Mesothelial cell of epicardium (in vitro differentiated cells): ENCODE measurements around the gene PON3. TPM values are rescaled to one million over a fixed set of nuclear protein-coding genes. Genes with fewer than 3 reads are reported as not detected.

Experiments
- DNase-seq, 2 experiments: peaks; one replicate each; pipeline ENCODE4 v3.0.0; 2021; ENCODE audit warnings: low spot score in 2 of 2; ENCODE audit not compliant: unreplicated experiment in 2 of 2
- H3K27ac Mint-ChIP-seq: 2 replicates; pipeline ENCODE4 v1.8.0; 2021; ENCODE audit warnings: mixed read lengths
- H3K27me3 Mint-ChIP-seq: 2 replicates; pipeline ENCODE4 v1.8.0; 2021; ENCODE audit warnings: low read depth, mixed read lengths
- H3K36me3 Mint-ChIP-seq: 2 replicates; pipeline ENCODE4 v1.8.0; 2021; ENCODE audit warnings: mixed read lengths
- H3K4me1 Mint-ChIP-seq: 2 replicates; pipeline ENCODE4 v1.8.0; 2021; ENCODE audit warnings: mixed read lengths
- H3K4me3 Mint-ChIP-seq: 2 replicates; pipeline ENCODE4 v1.8.0; 2021; ENCODE audit warnings: mild to moderate bottlenecking, moderate library complexity, mixed read lengths
- H3K9me3 Mint-ChIP-seq: 2 replicates; pipeline ENCODE4 v1.8.0; 2021; ENCODE audit warnings: mixed read lengths
- CTCF ChIP-seq: fragments of 200-600 bp; sonication (generic); IDR thresholded peaks from one replicate; pipeline ENCODE4 v1.5.0; 2021; ENCODE audit warnings: antibody characterized with exemption; ENCODE audit not compliant: unreplicated experiment
- total RNA-seq: library from RNA; stranded (reverse); gene quantifications from 3 replicates; pipeline ENCODE4 v1.2.1, GENCODE V29; 2021

PON3 gene
- total RNA-seq, 1 donor from 2014 or later: not detected

- Mint-ChIP-seq H3K27me3 (no peaks in the 10 kb centered on the region), H3K9me3 (peaks cover 9% of the 10 kb centered on the region), H3K4me1 (peaks cover 25% of the 10 kb centered on the region), H3K4me3 (no peak overlapping the region), H3K36me3 (peaks cover 26% of the 10 kb centered on the region), H3K27ac (no peak overlapping the region)
- TF ChIP-seq CTCF: no peak
- no peak for DNase-seq
Observed at GRCh38 chr7:95424716-95425115, 28.5 kb upstream of the PON3 start.

GRCh38 chr7:95421847-95422444 lies 25.8 kb upstream of the PON3 start:
- H3K4me1 Mint-ChIP-seq: peaks cover 30% of the 10 kb centered on the region
- H3K36me3 Mint-ChIP-seq: peaks cover 18% of the 10 kb centered on the region
- TF ChIP-seq CTCF: no peak
- no peak for DNase-seq
- no peak overlapping the region for H3K4me3 Mint-ChIP-seq
- peaks cover 9% of the 10 kb centered on the region for H3K9me3 Mint-ChIP-seq
- H3K27ac Mint-ChIP-seq: peak overlapping the region; percentile 79
- no peaks in the 10 kb centered on the region for H3K27me3 Mint-ChIP-seq

GRCh38 chr7:95421000-95421846 lies 25.0 kb upstream of the PON3 start:
- Mint-ChIP-seq H3K4me3 (no peak overlapping the region), H3K27ac (peak overlapping the region; percentile 79), H3K27me3 (no peaks in the 10 kb centered on the region), H3K4me1 (peaks cover 30% of the 10 kb centered on the region), H3K9me3 (peaks cover 9% of the 10 kb centered on the region), H3K36me3 (peaks cover 18% of the 10 kb centered on the region)
- TF ChIP-seq CTCF: no peak
- DNase-seq: no peak

- Mint-ChIP-seq H3K27me3 (no peaks in the 10 kb centered on the region), H3K4me1 (peaks cover 4% of the 10 kb centered on the region), H3K9me3 (no peaks in the 10 kb centered on the region)
Observed at GRCh38 chr7:95412075-95412474, 15.9 kb upstream of the PON3 start.

GRCh38 chr7:95411666-95412065 lies 15.5 kb upstream of the PON3 start:
- Mint-ChIP-seq H3K27ac (no peak overlapping the region), H3K4me1 (peaks cover 4% of the 10 kb centered on the region), H3K4me3 (no peak overlapping the region), H3K9me3 (no peaks in the 10 kb centered on the region), H3K36me3 (peaks cover 47% of the 10 kb centered on the region), H3K27me3 (no peaks in the 10 kb centered on the region)
- no peak for DNase-seq
- no peak for TF ChIP-seq CTCF

More at GRCh38 chr7:95412075-95412474, 15.9 kb upstream of the PON3 start:
- DNase-seq: no peak
- no peak overlapping the region for H3K4me3 Mint-ChIP-seq
- H3K27ac Mint-ChIP-seq: no peak overlapping the region
- H3K36me3 Mint-ChIP-seq: peaks cover 47% of the 10 kb centered on the region
- no peak for TF ChIP-seq CTCF
